Smooth muscle cell (in vitro differentiated cells): ENCODE measurements around the gene SRBD1. TPM values are rescaled to one million over a fixed set of nuclear protein-coding genes. Genes with fewer than 3 reads are reported as not detected.

Experiments
- DNase-seq: peaks from one replicate; lab custom pipeline; 2025; ENCODE audit not compliant: unreplicated experiment; lab: John Stamatoyannopoulos, UW
- H2AFZ ChIP-seq: fragments of 200-600 bp; sonication (generic); 2 replicates; pipeline ENCODE4 v1.6.0; 2016; ENCODE audit warnings: antibody characterized with exemption, low read depth, mild to moderate bottlenecking
- H3F3A ChIP-seq: fragments of 200-600 bp; sonication (generic); 2 replicates; pipeline ENCODE4 v1.6.0; 2017; ENCODE audit warnings: antibody characterized with exemption, low read depth
- H3K27ac ChIP-seq: fragments of 200-600 bp; sonication (generic); 2 replicates; pipeline ENCODE4 v1.5.1; 2016; ENCODE audit warnings: low read depth, mild to moderate bottlenecking
- H3K27me3 ChIP-seq: fragments of 200-600 bp; sonication (generic); 2 replicates; pipeline ENCODE4 v1.6.1; 2016; ENCODE audit warnings: low read depth, mild to moderate bottlenecking
- H3K36me3 ChIP-seq: fragments of 200-600 bp; sonication (generic); 2 replicates; pipeline ENCODE4 v1.5.1; 2016; ENCODE audit warnings: low read depth
- H3K4me1 ChIP-seq: fragments of 200-600 bp; sonication (generic); 2 replicates; pipeline ENCODE4 v1.5.1; 2016; ENCODE audit warnings: low read depth
- H3K4me2 ChIP-seq: fragments of 200-600 bp; sonication (generic); 2 replicates; pipeline ENCODE4 v1.6.0; 2016; ENCODE audit warnings: mild to moderate bottlenecking
- H3K4me3 ChIP-seq: fragments of 200-600 bp; sonication (generic); 2 replicates; pipeline ENCODE4 v1.5.1; 2016; ENCODE audit warnings: mild to moderate bottlenecking
- H3K79me2 ChIP-seq: fragments of 200-600 bp; sonication (generic); 2 replicates; pipeline ENCODE4 v1.6.0; 2016; ENCODE audit warnings: low read depth, mild to moderate bottlenecking
- H3K9ac ChIP-seq: fragments of 200-600 bp; sonication (generic); 2 replicates; pipeline ENCODE4 v1.6.0; 2016; ENCODE audit warnings: low read depth
- H3K9me3 ChIP-seq: fragments of 200-600 bp; sonication (generic); replicated peaks from 2 replicates; pipeline ENCODE4 v1.5.1; 2016; ENCODE audit warnings: low read depth
- H4K20me1 ChIP-seq: fragments of 200-600 bp; sonication (generic); 2 replicates; pipeline ENCODE4 v1.6.0; 2016; ENCODE audit warnings: low read depth
- WGBS: methylation state at CpG from one replicate; pipeline ENCODE4 v1.1.7; 2016; ENCODE audit warnings: low lambda C conversion rate; 5-methylcytosine and 5-hydroxymethylcytosine counted together
- polyA plus RNA-seq: library from polyadenylated mRNA; unstranded; fragments of >200 nt; fragmentation: Nextera tagmentation; extraction: Ambion mirVana; gene quantifications from 2 replicates; pipeline ENCODE4 v1.2.1, GENCODE V29; 2016
- total RNA-seq: library from RNA; depleted of rRNA; stranded (reverse); fragments of >200 nt; gene quantifications from 2 replicates; pipeline ENCODE4 v1.2.3, GENCODE V29; 2014
- TF ChIP-seq, protein P1 (sequence below): fragments of 200-600 bp; sonication (generic); IDR thresholded peaks from 2 replicates; pipeline ENCODE4 v1.5.1; 2017; ENCODE audit warnings: borderline replicate concordance, mild to moderate bottlenecking, antibody characterized with exemption; ENCODE audit not compliant: insufficient read depth, poor library complexity, severe bottlenecking

Gene SRBD1
- total and polyA plus RNA-seq, 2 experiments from 2014 or later: 11.1 to 22.5 TPM

DNA sequence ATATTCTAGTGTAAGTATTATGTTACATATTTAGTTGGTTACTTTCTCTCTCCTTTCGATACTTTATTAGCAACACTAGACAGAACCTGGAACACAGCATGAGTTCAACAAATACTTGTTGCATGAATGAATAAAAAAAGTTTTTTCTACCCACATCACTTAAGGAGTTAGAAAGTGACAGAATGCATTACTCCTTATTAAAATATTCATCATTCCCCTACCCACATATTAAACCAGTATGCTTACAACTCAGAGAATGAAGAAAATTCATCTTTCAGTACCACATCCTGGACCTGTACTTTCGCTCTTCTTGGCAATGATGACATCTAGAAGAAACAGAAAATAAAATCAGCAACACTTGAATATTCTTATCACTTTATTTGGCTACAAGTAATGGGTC lies 6.0 kb downstream of the SRBD1 start:
- Histone ChIP-seq H3K79me2 (peaks cover 43% of the 10 kb centered on the region), H3K4me2 (no peak overlapping the region), H3K4me1 (peaks cover 4% of the 10 kb centered on the region), H2AFZ (no peak overlapping the region), H3F3A (no peaks in the 10 kb centered on the region), H3K27me3 (no peaks in the 10 kb centered on the region), H4K20me1 (peaks cover 21% of the 10 kb centered on the region), H3K9me3 (no peaks in the 10 kb centered on the region), H3K9ac (no peak overlapping the region), H3K27ac (no peak overlapping the region), H3K4me3 (no peak overlapping the region), H3K36me3 (peaks cover 16% of the 10 kb centered on the region)
- TF ChIP-seq, protein P1, sequence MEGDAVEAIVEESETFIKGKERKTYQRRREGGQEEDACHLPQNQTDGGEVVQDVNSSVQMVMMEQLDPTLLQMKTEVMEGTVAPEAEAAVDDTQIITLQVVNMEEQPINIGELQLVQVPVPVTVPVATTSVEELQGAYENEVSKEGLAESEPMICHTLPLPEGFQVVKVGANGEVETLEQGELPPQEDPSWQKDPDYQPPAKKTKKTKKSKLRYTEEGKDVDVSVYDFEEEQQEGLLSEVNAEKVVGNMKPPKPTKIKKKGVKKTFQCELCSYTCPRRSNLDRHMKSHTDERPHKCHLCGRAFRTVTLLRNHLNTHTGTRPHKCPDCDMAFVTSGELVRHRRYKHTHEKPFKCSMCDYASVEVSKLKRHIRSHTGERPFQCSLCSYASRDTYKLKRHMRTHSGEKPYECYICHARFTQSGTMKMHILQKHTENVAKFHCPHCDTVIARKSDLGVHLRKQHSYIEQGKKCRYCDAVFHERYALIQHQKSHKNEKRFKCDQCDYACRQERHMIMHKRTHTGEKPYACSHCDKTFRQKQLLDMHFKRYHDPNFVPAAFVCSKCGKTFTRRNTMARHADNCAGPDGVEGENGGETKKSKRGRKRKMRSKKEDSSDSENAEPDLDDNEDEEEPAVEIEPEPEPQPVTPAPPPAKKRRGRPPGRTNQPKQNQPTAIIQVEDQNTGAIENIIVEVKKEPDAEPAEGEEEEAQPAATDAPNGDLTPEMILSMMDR: no peak
- DNase-seq: no peak
- 94% methylated on average over 2 of the region's 2 CpGs for WGBS

GRCh38 chr2:45602624-45603023 lies 8.4 kb downstream of the SRBD1 start:
- peaks cover 12% of the 10 kb centered on the region for H4K20me1 ChIP-seq
- H3K36me3 ChIP-seq: peaks cover 16% of the 10 kb centered on the region
- H3K4me3 ChIP-seq: no peak overlapping the region
- H3K9me3 ChIP-seq: no peaks in the 10 kb centered on the region
- peaks cover 18% of the 10 kb centered on the region for H3K79me2 ChIP-seq
- no peaks in the 10 kb centered on the region for H3K4me1 ChIP-seq
- H3K27ac ChIP-seq: no peak overlapping the region
- DNase-seq: no peak
- H3K27me3 ChIP-seq: no peaks in the 10 kb centered on the region
- H2AFZ ChIP-seq: no peak overlapping the region
- H3K4me2 ChIP-seq: no peak overlapping the region
- 97% methylated on average over 2 of the region's 2 CpGs for WGBS
- TF ChIP-seq, protein P1: no peak
- H3K9ac ChIP-seq: no peak overlapping the region
- no peaks in the 10 kb centered on the region for H3F3A ChIP-seq

DNA sequence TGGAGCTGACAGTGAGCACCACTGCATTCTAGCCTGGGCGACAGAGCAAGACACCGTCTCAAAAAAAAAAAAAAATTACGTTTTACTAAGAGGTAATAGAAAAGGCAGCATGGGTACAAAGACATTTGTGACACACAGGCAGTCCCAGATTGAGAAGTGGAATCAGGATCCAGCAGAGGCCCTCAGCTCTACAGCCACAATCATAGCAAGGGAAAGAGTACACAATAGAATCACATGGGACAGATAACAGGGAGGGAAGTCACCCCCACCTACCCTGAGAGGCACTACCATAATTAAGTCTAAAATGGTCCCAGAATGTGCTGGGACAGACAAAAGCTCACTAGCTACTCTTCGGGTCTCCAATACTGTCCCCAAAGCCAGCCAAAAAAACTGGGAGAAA lies 12.5 kb downstream of the SRBD1 start:
- no peak for DNase-seq
- H3K4me1 ChIP-seq: no peaks in the 10 kb centered on the region
- TF ChIP-seq, protein P1: no peak
- no peak overlapping the region for H3K9ac ChIP-seq
- peaks cover 9% of the 10 kb centered on the region for H3K36me3 ChIP-seq
- no peaks in the 10 kb centered on the region for H3K9me3 ChIP-seq
- peaks cover 13% of the 10 kb centered on the region for H4K20me1 ChIP-seq
- H3K79me2 ChIP-seq: no peaks in the 10 kb centered on the region
- H3K27me3 ChIP-seq: no peaks in the 10 kb centered on the region
- no peak overlapping the region for H3K4me3 ChIP-seq
- no peak overlapping the region for H3K27ac ChIP-seq
- WGBS: 95% methylated on average over 4 of the region's 4 CpGs
- no peak overlapping the region for H2AFZ ChIP-seq
- no peak overlapping the region for H3K4me2 ChIP-seq
- no peaks in the 10 kb centered on the region for H3F3A ChIP-seq

- H3K4me2 ChIP-seq: no peak overlapping the region
- H3K27ac ChIP-seq: no peak overlapping the region
- no peak overlapping the region for H3K9ac ChIP-seq
- DNase-seq: no peak
- H3K79me2 ChIP-seq: no peaks in the 10 kb centered on the region
- no peaks in the 10 kb centered on the region for H3K9me3 ChIP-seq
- peaks cover 9% of the 10 kb centered on the region for H3K36me3 ChIP-seq
- 100% methylated on average over 1 of the region's 1 CpG for WGBS
- TF ChIP-seq, protein P1: no peak
- no peaks in the 10 kb centered on the region for H3K4me1 ChIP-seq
- H4K20me1 ChIP-seq: peaks cover 13% of the 10 kb centered on the region
- no peaks in the 10 kb centered on the region for H3F3A ChIP-seq
- no peak overlapping the region for H3K4me3 ChIP-seq
- no peak overlapping the region for H2AFZ ChIP-seq
- H3K27me3 ChIP-seq: no peaks in the 10 kb centered on the region
Observed at GRCh38 chr2:45596761-45597160, 14.3 kb downstream of the SRBD1 start.
